Astrocyte (in vitro differentiated cells and primary cell): ENCODE data around the gene COL27A1. TPM values are rescaled to one million over a fixed set of nuclear protein-coding genes. Genes with fewer than 3 reads are reported as not detected.

Experiments
- DNase-seq: peaks from one replicate; pipeline ENCODE4 v3.0.0-alpha.2; 2010; ENCODE audit warnings: low read depth
- FAIRE-seq: peaks from 2 replicates; lab custom pipeline; 2011; peaks lifted over from hg19 to GRCh38; lab: Jason Lieb, UNC
- H2AFZ ChIP-seq: 2 replicates; pipeline ENCODE4 v1.6.0; 2012; ENCODE audit warnings: low read depth, low read length, inconsistent platforms
- H3K27ac ChIP-seq: 2 replicates; pipeline ENCODE4 v1.5.1; 2011; ENCODE audit warnings: low read depth, low read length, inconsistent platforms
- H3K27me3 ChIP-seq: 2 replicates; pipeline ENCODE4 v1.6.0; 2011; ENCODE audit warnings: low read length, inconsistent platforms; ENCODE audit not compliant: insufficient read depth
- H3K36me3 ChIP-seq: 2 replicates; pipeline ENCODE4 v1.5.1; 2011; ENCODE audit warnings: low read length, inconsistent platforms; ENCODE audit not compliant: insufficient read depth
- H3K4me1 ChIP-seq: 2 replicates; pipeline ENCODE4 v1.5.1; 2011; ENCODE audit warnings: low read length, inconsistent platforms; ENCODE audit not compliant: insufficient read depth
- H3K4me2 ChIP-seq: 2 replicates; pipeline ENCODE4 v1.6.0; 2012; ENCODE audit warnings: low read length, inconsistent platforms
- H3K4me3 ChIP-seq: 2 replicates; pipeline ENCODE4 v1.5.1; 2011; ENCODE audit warnings: low read depth, mild to moderate bottlenecking, low read length, inconsistent platforms; ENCODE audit not compliant: insufficient read depth
- H3K79me2 ChIP-seq: 2 replicates; pipeline ENCODE4 v1.6.0; 2012; ENCODE audit warnings: mild to moderate bottlenecking, low read length, inconsistent platforms; ENCODE audit not compliant: insufficient read depth
- H3K9ac ChIP-seq: 2 replicates; pipeline ENCODE4 v1.6.0; 2012; ENCODE audit warnings: mild to moderate bottlenecking, low read length, inconsistent platforms
- H3K9me3 ChIP-seq: 2 replicates; pipeline ENCODE4 v1.5.1; 2012; ENCODE audit warnings: low read depth, mild to moderate bottlenecking, low read length, inconsistent platforms; ENCODE audit not compliant: insufficient read depth
- H4K20me1 ChIP-seq: 2 replicates; pipeline ENCODE4 v1.6.0; 2012; ENCODE audit warnings: low read length, inconsistent platforms; ENCODE audit not compliant: insufficient read depth
- H3K27ac Mint-ChIP-seq: one replicate; pipeline ENCODE4 v1.8.0; 2021; ENCODE audit warnings: mild to moderate bottlenecking, mixed read lengths; ENCODE audit not compliant: unreplicated experiment
- H3K27me3 Mint-ChIP-seq: one replicate; pipeline ENCODE4 v1.8.0; 2021; ENCODE audit warnings: low read depth, mixed read lengths; ENCODE audit not compliant: unreplicated experiment
- H3K36me3 Mint-ChIP-seq: one replicate; pipeline ENCODE4 v1.8.0; 2021; ENCODE audit warnings: low read depth, mixed read lengths; ENCODE audit not compliant: unreplicated experiment
- H3K4me1 Mint-ChIP-seq: one replicate; pipeline ENCODE4 v1.8.0; 2021; ENCODE audit warnings: low read depth, mixed read lengths; ENCODE audit not compliant: unreplicated experiment
- H3K4me3 Mint-ChIP-seq: one replicate; pipeline ENCODE4 v1.8.0; 2021; ENCODE audit warnings: mild to moderate bottlenecking, moderate library complexity, mixed read lengths; ENCODE audit not compliant: unreplicated experiment
- H3K9me3 Mint-ChIP-seq: one replicate; pipeline ENCODE4 v1.8.0; 2021; ENCODE audit warnings: mild to moderate bottlenecking, mixed read lengths; ENCODE audit not compliant: unreplicated experiment
- EZH2 ChIP-seq: IDR thresholded peaks from 2 replicates; pipeline ENCODE4 v1.6.1; 2012; ENCODE audit warnings: mild to moderate bottlenecking, low read length, inconsistent platforms; ENCODE audit not compliant: insufficient read depth
- total RNA-seq: library from RNA; stranded (reverse); gene quantifications from 2 replicates; pipeline ENCODE4 v1.2.1, GENCODE V29; 2021
- TF ChIP-seq, protein P1 (sequence below): IDR thresholded peaks from 2 replicates; pipeline ENCODE4 v1.5.1; 2011; ENCODE audit warnings: low read depth, mild to moderate bottlenecking, inconsistent platforms, low read length, moderate library complexity; ENCODE audit not compliant: insufficient read depth

Gene COL27A1
- total RNA-seq, 1 donor from 2014 or later = 31.2 TPM

DNA sequence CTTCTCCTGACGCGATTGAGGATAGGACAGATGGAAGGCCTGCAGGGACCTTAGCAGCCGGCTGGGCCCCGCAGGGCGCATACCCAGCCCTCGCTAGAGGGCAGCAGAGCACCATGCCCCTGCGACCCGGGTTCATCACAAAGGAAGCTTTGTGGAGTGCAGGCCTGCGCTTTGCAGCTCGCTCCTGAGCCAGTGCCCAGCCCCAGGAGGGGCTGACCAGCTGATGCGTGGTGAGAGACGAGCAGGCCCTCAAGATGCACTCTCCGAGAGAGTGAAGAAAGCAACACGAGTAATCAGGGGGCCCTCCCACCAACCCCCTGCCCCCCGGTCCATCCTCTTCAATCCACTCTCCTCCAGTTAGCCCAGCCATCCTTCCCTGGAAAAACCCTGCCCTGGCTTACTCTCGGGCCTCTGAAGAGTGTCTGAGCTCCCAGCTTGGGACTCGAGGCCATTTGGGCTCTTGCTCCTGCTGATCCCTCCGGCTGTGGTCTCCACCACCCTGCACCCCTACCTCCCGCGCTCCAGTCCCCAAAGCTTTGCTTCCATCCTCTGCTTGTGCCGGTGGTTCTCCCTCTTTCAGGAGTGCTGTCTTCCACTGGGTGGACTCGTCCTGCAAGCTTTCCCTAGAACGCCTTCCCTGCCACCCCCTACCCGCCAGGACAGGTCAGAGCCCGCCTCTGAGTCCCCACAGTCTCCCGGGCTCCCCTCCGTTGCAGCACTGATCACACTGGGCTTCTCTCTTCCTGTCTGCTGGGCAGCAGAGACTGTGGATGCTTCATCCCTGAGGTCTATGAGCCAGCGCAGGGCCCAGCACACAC, 47.1 kb upstream of the COL27A1 start:
- Histone ChIP-seq H3K27ac (no peak overlapping the region), H3K4me2 (no peak overlapping the region), H3K27me3 (peaks cover 2% of the 10 kb centered on the region), H3K36me3 (no peaks in the 10 kb centered on the region), H3K79me2 (no peaks in the 10 kb centered on the region), H2AFZ (peak overlapping the region; percentile 57), H3K4me3 (no peak overlapping the region), H3K4me1 (no peaks in the 10 kb centered on the region), H3K9ac (no peak overlapping the region), H4K20me1 (no peaks in the 10 kb centered on the region), H3K9me3 (peaks cover 2% of the 10 kb centered on the region)
- peak; percentile 47 for DNase-seq
- H3K4me1 Mint-ChIP-seq = peaks cover 10% of the 10 kb centered on the region
- no peak for FAIRE-seq
- no peaks in the 10 kb centered on the region for H3K9me3 Mint-ChIP-seq
- no peak overlapping the region for H3K27ac Mint-ChIP-seq
- no peaks in the 10 kb centered on the region for H3K36me3 Mint-ChIP-seq
- TF ChIP-seq EZH2 = no peak
- TF ChIP-seq, protein P1, sequence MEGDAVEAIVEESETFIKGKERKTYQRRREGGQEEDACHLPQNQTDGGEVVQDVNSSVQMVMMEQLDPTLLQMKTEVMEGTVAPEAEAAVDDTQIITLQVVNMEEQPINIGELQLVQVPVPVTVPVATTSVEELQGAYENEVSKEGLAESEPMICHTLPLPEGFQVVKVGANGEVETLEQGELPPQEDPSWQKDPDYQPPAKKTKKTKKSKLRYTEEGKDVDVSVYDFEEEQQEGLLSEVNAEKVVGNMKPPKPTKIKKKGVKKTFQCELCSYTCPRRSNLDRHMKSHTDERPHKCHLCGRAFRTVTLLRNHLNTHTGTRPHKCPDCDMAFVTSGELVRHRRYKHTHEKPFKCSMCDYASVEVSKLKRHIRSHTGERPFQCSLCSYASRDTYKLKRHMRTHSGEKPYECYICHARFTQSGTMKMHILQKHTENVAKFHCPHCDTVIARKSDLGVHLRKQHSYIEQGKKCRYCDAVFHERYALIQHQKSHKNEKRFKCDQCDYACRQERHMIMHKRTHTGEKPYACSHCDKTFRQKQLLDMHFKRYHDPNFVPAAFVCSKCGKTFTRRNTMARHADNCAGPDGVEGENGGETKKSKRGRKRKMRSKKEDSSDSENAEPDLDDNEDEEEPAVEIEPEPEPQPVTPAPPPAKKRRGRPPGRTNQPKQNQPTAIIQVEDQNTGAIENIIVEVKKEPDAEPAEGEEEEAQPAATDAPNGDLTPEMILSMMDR = peak; percentile 94
- peaks cover 20% of the 10 kb centered on the region for H3K27me3 Mint-ChIP-seq
- H3K4me3 Mint-ChIP-seq = no peak overlapping the region

DNA sequence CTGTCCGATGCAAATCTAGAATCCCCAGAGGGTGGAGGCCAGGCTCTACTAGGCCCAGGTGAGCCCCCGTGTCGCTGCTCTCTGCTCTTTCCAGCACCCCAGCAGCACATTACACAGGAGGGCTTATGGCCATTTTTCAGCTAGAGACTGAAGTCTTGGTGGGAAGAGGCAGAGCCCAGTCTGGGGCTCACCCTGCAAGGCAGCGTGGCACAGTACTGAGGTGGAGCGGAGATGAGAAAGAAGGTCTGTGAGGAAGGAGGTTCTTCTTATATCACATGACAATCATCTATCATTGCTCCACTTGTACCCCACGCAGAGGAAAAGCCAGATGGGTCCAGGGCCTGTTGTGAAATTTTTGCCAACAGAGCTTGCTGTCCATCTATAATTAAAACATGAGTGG, 46.2 kb upstream of the COL27A1 start:
- Mint-ChIP-seq H3K36me3 (no peaks in the 10 kb centered on the region), H3K27me3 (peaks cover 26% of the 10 kb centered on the region), H3K27ac (peak overlapping the region; percentile 16), H3K9me3 (no peaks in the 10 kb centered on the region), H3K4me1 (peaks cover 11% of the 10 kb centered on the region), H3K4me3 (no peak overlapping the region)
- Histone ChIP-seq H3K36me3 (no peaks in the 10 kb centered on the region), H3K9ac (no peak overlapping the region), H3K4me3 (no peak overlapping the region), H3K27me3 (peaks cover 7% of the 10 kb centered on the region), H4K20me1 (no peaks in the 10 kb centered on the region), H3K4me1 (no peaks in the 10 kb centered on the region), H3K9me3 (no peaks in the 10 kb centered on the region), H3K79me2 (no peaks in the 10 kb centered on the region), H3K4me2 (no peak overlapping the region), H2AFZ (no peak overlapping the region), H3K27ac (no peak overlapping the region)
- TF ChIP-seq, protein P1 = no peak
- no peak for TF ChIP-seq EZH2
- DNase-seq = no peak
- no peak for FAIRE-seq

DNA sequence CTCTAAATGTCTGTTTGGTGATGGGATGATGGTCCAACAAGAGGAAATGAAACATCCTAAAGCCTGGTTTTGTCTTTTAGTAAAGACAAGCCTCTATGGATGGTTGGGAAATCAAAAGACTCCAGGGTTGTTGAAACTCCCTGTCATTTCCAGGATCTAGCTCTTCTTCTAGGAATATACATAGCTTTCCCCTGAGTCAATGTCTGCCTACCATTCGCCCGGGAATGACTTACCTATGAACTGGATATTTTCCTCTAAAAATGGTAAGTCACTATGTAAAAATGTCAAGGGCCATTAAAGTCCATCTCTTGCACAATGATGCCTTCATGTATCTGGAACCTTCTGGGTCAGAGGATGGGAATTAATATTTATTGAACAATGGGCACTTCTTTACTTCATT, 45.2 kb upstream of the COL27A1 start:
- Mint-ChIP-seq H3K27me3 (peaks cover 27% of the 10 kb centered on the region), H3K9me3 (no peaks in the 10 kb centered on the region), H3K4me3 (no peak overlapping the region), H3K4me1 (peaks cover 12% of the 10 kb centered on the region), H3K36me3 (no peaks in the 10 kb centered on the region), H3K27ac (peak overlapping the region; percentile 28)
- no peak for TF ChIP-seq EZH2
- TF ChIP-seq, protein P1 = no peak
- Histone ChIP-seq H3K9me3 (no peaks in the 10 kb centered on the region), H4K20me1 (no peaks in the 10 kb centered on the region), H3K4me3 (no peak overlapping the region), H2AFZ (no peak overlapping the region), H3K9ac (no peak overlapping the region), H3K36me3 (no peaks in the 10 kb centered on the region), H3K27ac (no peak overlapping the region), H3K4me1 (no peaks in the 10 kb centered on the region), H3K79me2 (no peaks in the 10 kb centered on the region), H3K4me2 (no peak overlapping the region), H3K27me3 (peaks cover 9% of the 10 kb centered on the region)
- FAIRE-seq = peak; percentile 78
- DNase-seq = peak; percentile 77
